B cell (primary cell): ENCODE data around the gene GATAD2B. TPM values are rescaled to one million over a fixed set of nuclear protein-coding genes. Genes with fewer than 3 reads are reported as not detected.

Experiments used
- ATAC-seq: fragments of 200-7000 bp; cut with Tn5 transposase; one replicate; pipeline ENCODE4 v1.10.0; 2021; ENCODE audit warnings: low read depth, mild to moderate bottlenecking, moderate number of reproducible peaks, moderate library complexity
- CTCF ChIA-PET: fragments of 350-600 bp; sonication (Branson Sonifier 250); formaldehyde crosslinking; loops from one replicate; lab custom pipeline; 2021; ENCODE audit warnings: antibody characterized with exemption, inconsistent platforms; lab: Charles Lee
- POLR2A ChIA-PET: fragments of 350-600 bp; sonication (Branson Sonifier 250); formaldehyde crosslinking; loops from one replicate; lab custom pipeline; 2021; ENCODE audit warnings: antibody characterized with exemption; lab: Charles Lee
- DNase-seq: peaks from one replicate; pipeline ENCODE4 v3.0.0; 2013
- H2AFZ ChIP-seq: 2 replicates; pipeline ENCODE4 v1.6.1; 2012; ENCODE audit warnings: mild to moderate bottlenecking, low read depth, low read length; ENCODE audit not compliant: insufficient read depth, poor library complexity, severe bottlenecking
- H3K27ac ChIP-seq, 2 donors: 1 replicate in 1 of 2; 2 replicates in 1 of 2; pipeline ENCODE4 v1.5.1; 2012 to 2013; ENCODE audit warnings: low read length in 2 of 2, mild to moderate bottlenecking in 2 of 2, moderate library complexity in 1 of 2
- H3K27me3 ChIP-seq, 4 experiments: fragments of 200-600 bp in 1 of 4; sonication (generic) in 1 of 4; replicated peaks in 1 of 4; 1 replicate in 2 of 4; 2 replicates in 2 of 4; pipeline versions ENCODE4 v1.6.1 to v1.7.0; 2013 to 2016; ENCODE audit warnings: low read length in 3 of 4, mild to moderate bottlenecking in 2 of 4, mixed read lengths in 1 of 4, moderate library complexity in 1 of 4; ENCODE audit not compliant: insufficient read depth in 4 of 4, control insufficient read depth in 3 of 4; ENCODE audit errors: control extremely low read depth in 1 of 4
- H3K36me3 ChIP-seq, 2 experiments: replicated peaks in 1 of 2; 1 replicate in 1 of 2; 2 replicates in 1 of 2; pipeline versions ENCODE4 v1.6.1 to v1.7.1; 2013; ENCODE audit warnings: low read length in 1 of 2; ENCODE audit not compliant: insufficient read depth in 2 of 2, control insufficient read depth in 1 of 2; ENCODE audit errors: control extremely low read depth in 1 of 2, extremely low read depth in 1 of 2
- H3K4me1 ChIP-seq, 2 donors: fragments of 200-600 bp in 1 of 2; sonication (generic) in 1 of 2; 1 replicate in 1 of 2; 2 replicates in 1 of 2; pipeline versions ENCODE4 v1.5.1 to v1.6.1; 2013 to 2017; ENCODE audit warnings: low read length in 2 of 2; ENCODE audit not compliant: control insufficient read depth in 2 of 2, insufficient read depth in 2 of 2
- H3K4me2 ChIP-seq: replicated peaks from 2 replicates; pipeline ENCODE3; 2012; ENCODE audit warnings: mild to moderate bottlenecking, low read depth, low read length; ENCODE audit not compliant: poor library complexity, severe bottlenecking
- H3K4me3 ChIP-seq, 5 experiments: fragments of 200-600 bp in 1 of 5; sonication (generic) in 1 of 5; 1 replicate in 3 of 5; 2 replicates in 2 of 5; pipeline versions ENCODE4 v1.5.1 to v1.7.0; 2011 to 2016; ENCODE audit warnings: low read length in 4 of 5, mild to moderate bottlenecking in 4 of 5, low read depth in 2 of 5, control low read depth in 1 of 5, moderate library complexity in 1 of 5; ENCODE audit not compliant: insufficient read depth in 1 of 5; ENCODE audit errors: control extremely low read depth in 1 of 5, extremely low read depth in 1 of 5
- H3K79me2 ChIP-seq: fragments of 200-600 bp; sonication (generic); one replicate; pipeline ENCODE4 v1.6.0; 2016; ENCODE audit warnings: low read length; ENCODE audit not compliant: control insufficient read depth, insufficient read depth
- H3K9ac ChIP-seq: fragments of 200-600 bp; sonication (generic); 2 replicates; pipeline ENCODE4 v1.6.1; 2017; ENCODE audit warnings: mild to moderate bottlenecking, low read length, moderate library complexity
- H3K9me3 ChIP-seq, 3 donors: one replicate each; pipeline versions ENCODE4 v1.6.1 to v1.7.1; 2013; ENCODE audit warnings: low read length in 2 of 3; ENCODE audit not compliant: control insufficient read depth in 2 of 3, insufficient read depth in 1 of 3; ENCODE audit errors: control extremely low read depth in 1 of 3
- H4K20me1 ChIP-seq: 2 replicates; pipeline ENCODE4 v1.6.0; 2012; ENCODE audit warnings: mild to moderate bottlenecking, low read length; ENCODE audit not compliant: insufficient read depth, control insufficient read depth, poor library complexity, severe bottlenecking
- H3K27ac Mint-ChIP-seq: one replicate; pipeline ENCODE4 v1.8.0; 2021; ENCODE audit warnings: mixed read lengths
- H3K27me3 Mint-ChIP-seq: one replicate; pipeline ENCODE4 v1.8.0; 2021; ENCODE audit warnings: mixed read lengths
- H3K4me1 Mint-ChIP-seq: one replicate; pipeline ENCODE4 v1.8.0; 2021; ENCODE audit warnings: mixed read lengths
- H3K4me3 Mint-ChIP-seq: one replicate; pipeline ENCODE4 v1.8.0; 2021; ENCODE audit warnings: mixed read lengths
- H3K9me3 Mint-ChIP-seq: one replicate; pipeline ENCODE4 v1.8.0; 2022; ENCODE audit warnings: mixed read lengths; ENCODE audit not compliant: insufficient read depth
- EZH2 ChIP-seq: IDR thresholded peaks from 2 replicates; pipeline ENCODE4 v1.6.1; 2012; ENCODE audit warnings: borderline replicate concordance, low read depth, mild to moderate bottlenecking, moderate library complexity, low read length; ENCODE audit not compliant: insufficient read depth, poor library complexity, severe bottlenecking
- WGBS: methylation state at CpG from one replicate; pipeline ENCODE4 v1.1.5; 2013; ENCODE audit warnings: missing lambda C conversion rate; ENCODE audit not compliant: insufficient coverage; 5-methylcytosine and 5-hydroxymethylcytosine counted together
- intact Hi-C: fragments of 100-400 bp; cut with micrococcal nuclease; formaldehyde crosslinking; loops from one replicate; pipeline ENCODE4 v1.10.0; 2022
- polyA plus RNA-seq: library from polyadenylated mRNA; depleted of rRNA; stranded (reverse); fragments of >200 nt; gene quantifications from 2 replicates; pipeline ENCODE4 v1.2.3, GENCODE V29; 2012
- total RNA-seq, 2 donors: library from RNA; stranded (reverse); fragments of 120-200 nt in 1 of 2; gene quantifications; 1 replicate in 1 of 2; 2 replicates in 1 of 2; pipeline versions ENCODE4 v1.2.3 to v1.2.4, GENCODE V29; 2013 to 2022
- TF ChIP-seq, protein P1 (sequence below): fragments of 200-600 bp; IDR thresholded peaks from one replicate; pipeline ENCODE4 v1.8.0; 2022; ENCODE audit warnings: antibody characterized with exemption, mild to moderate bottlenecking

Gene GATAD2B
- total and polyA plus RNA-seq, 2 donors (not counting 1 experiment from before 2014, with no cell fraction given): 16.7 to 105 TPM

DNA sequence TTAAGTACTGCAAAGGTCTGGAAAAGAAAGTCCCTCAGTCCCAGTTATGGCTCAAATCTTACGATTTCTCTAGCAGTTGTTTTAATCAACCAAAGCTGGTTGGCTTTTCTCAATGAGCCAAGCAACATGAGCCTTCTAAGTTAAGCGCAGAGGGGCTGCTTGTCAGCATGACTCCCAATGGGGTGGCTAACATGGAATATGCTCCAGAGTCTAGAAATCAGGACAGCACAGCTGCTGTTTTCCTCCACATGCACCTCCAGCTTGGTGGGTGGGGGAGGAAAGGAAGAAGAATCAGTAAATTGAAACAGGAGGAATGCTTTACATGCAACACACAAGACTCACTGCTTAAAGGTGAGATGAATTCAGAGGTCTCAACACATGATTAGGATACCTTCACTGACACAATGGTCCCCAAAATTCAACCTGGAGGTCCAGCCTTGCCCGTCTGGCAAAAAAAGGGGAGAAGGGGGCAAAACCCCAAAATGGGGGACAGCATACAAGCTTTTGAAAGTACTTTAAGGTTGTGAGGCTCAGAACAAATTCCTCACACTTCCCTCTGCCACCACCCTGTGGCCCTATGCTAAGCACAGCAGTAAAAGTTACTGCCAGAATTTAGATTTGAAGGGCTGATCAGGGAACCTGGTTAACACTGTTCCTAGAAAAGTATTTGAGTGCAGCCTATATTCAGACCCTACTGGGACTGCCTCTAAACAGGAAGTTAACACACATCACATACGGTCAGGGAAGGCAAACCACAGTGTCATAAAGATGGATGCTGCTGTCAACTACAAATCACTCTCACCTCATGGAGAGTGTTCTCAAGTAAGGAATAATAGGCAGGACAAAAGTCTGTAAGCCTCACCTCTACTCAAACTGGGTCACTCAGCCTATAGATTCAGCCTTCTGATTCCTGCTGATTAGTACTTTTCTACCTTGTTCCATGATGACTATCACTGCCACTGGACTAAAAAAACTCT, 2.6 kb downstream of the GATAD2B start:
- H3K27me3 ChIP-seq: no peaks in the 10 kb centered on the region
- peak overlapping the region; percentile 79 for H3K27ac Mint-ChIP-seq
- no peaks in the 10 kb centered on the region for H3K9me3 ChIP-seq
- H3K4me3 ChIP-seq: peak overlapping the region in 1 of 5 experiments; percentile 11
- WGBS: 95% methylated on average over 2 of the region's 4 CpGs
- H4K20me1 ChIP-seq: peaks cover 57% of the 10 kb centered on the region
- H3K9me3 Mint-ChIP-seq: no peaks in the 10 kb centered on the region
- POLR2A ChIA-PET: interaction anchor here (6.5 kb wide), 1 partner anchor 25 kb away, joined by 124 read pairs; the partner anchor contains the start of gene DENND4B
- H3K9ac ChIP-seq: no peak overlapping the region
- TF ChIP-seq, protein P1, sequence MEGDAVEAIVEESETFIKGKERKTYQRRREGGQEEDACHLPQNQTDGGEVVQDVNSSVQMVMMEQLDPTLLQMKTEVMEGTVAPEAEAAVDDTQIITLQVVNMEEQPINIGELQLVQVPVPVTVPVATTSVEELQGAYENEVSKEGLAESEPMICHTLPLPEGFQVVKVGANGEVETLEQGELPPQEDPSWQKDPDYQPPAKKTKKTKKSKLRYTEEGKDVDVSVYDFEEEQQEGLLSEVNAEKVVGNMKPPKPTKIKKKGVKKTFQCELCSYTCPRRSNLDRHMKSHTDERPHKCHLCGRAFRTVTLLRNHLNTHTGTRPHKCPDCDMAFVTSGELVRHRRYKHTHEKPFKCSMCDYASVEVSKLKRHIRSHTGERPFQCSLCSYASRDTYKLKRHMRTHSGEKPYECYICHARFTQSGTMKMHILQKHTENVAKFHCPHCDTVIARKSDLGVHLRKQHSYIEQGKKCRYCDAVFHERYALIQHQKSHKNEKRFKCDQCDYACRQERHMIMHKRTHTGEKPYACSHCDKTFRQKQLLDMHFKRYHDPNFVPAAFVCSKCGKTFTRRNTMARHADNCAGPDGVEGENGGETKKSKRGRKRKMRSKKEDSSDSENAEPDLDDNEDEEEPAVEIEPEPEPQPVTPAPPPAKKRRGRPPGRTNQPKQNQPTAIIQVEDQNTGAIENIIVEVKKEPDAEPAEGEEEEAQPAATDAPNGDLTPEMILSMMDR: peak; percentile 17
- no peak for TF ChIP-seq EZH2
- H3K4me2 ChIP-seq: peak overlapping the region; percentile 92
- peaks cover 53% of the 10 kb centered on the region for H3K4me1 Mint-ChIP-seq
- peaks cover 88% of the 10 kb centered on the region for H3K79me2 ChIP-seq
- H3K27ac ChIP-seq: peak overlapping the region in 1 of 2 donors; percentile 91
- H3K4me1 ChIP-seq: peaks cover 37 to 39% of the 10 kb centered on the region in 2 donors
- intact Hi-C loops: loop anchor here (5.0 kb wide), 2 partner anchors 38 to 707 kb away; no protein-coding TSS in a partner anchor
- H3K27me3 Mint-ChIP-seq: no peaks in the 10 kb centered on the region
- CTCF ChIA-PET: interaction anchor here (0.7 to 5.2 kb wide), 6 partner anchors 25 to 123 kb away, joined by 4 to 43 read pairs (median 8); partner anchors contain the start of genes DENND4B and RAB13
- H3K36me3 ChIP-seq: peaks cover 0 to 17% of the 10 kb centered on the region in 2 experiments
- H3K4me3 Mint-ChIP-seq: peak overlapping the region; percentile 95
- no peak overlapping the region for H2AFZ ChIP-seq
- ATAC-seq: no peak
- peak; percentile 43 for DNase-seq
